Erythroblast (primary cell): Measurements from ENCODE around the gene SOX18.
A peak's percentile ranks its signal among the peaks of the same experiment; 100 is the strongest.
"Not testable (repeated sequence)": the region's sequence is repeated elsewhere in the genome, so short reads cannot be mapped to it uniquely, and the experiment has no call there.

Source experiments
- DNase-seq, 2 experiments: peaks; one replicate each; lab custom pipeline; 2025; lab: John Stamatoyannopoulos, UW
- GATA1 ChIP-seq: IDR thresholded peaks from 2 replicates; pipeline ENCODE4 v1.6.1; 2011; ENCODE audit warnings: low read depth, mild to moderate bottlenecking, control low read depth, low read length, moderate library complexity
- POLR2A ChIP-seq: IDR thresholded peaks from 2 replicates; pipeline ENCODE4 v1.6.1; 2011; ENCODE audit warnings: mild to moderate bottlenecking, low read length

Gene SOX18

GRCh38 chr20:64049060-64049877 lies at the start of gene SOX18:
Gene SOX18 (minus strand): TSS chr20:64049639. CDS start chr20:64049516, 123 bp downstream.
- DNase-seq = peak; percentile 16 to 35
- TF ChIP-seq POLR2A (no peak), GATA1 (no peak)

GRCh38 chr20:64098471-64099013 lies 49.1 kb upstream of the SOX18 start:
- TF ChIP-seq POLR2A (no peak), GATA1 (no peak)
- DNase-seq = no peak

- no peak for TF ChIP-seq GATA1
- no peak for TF ChIP-seq POLR2A
- DNase-seq = no peak
These were observed 47.1 kb upstream of the SOX18 start for GRCh38 chr20:64096535-64096934.

- DNase-seq = no peak
- no peak for TF ChIP-seq POLR2A
- TF ChIP-seq GATA1 = no peak
These were observed 46.5 kb upstream of the SOX18 start for GRCh38 chr20:64095927-64096326.

GRCh38 chr20:64095455-64095854 lies 46.0 kb upstream of the SOX18 start:
- TF ChIP-seq POLR2A = no peak
- no peak for TF ChIP-seq GATA1

GRCh38 chr20:64093013-64093503 lies 43.6 kb upstream of the SOX18 start:
- TF ChIP-seq POLR2A (no peak), GATA1 (no peak)
- DNase-seq = no peak

More at GRCh38 chr20:64095455-64095854, 46.0 kb upstream of the SOX18 start:
- no peak for DNase-seq

GRCh38 chr20:64092258-64093012 lies 43.0 kb upstream of the SOX18 start:
- TF ChIP-seq GATA1 (no peak), POLR2A (no peak)
- DNase-seq = no peak

- TF ChIP-seq POLR2A = no peak
- no peak for TF ChIP-seq GATA1
- DNase-seq = no peak
These were observed 42.3 kb upstream of the SOX18 start for GRCh38 chr20:64091770-64092169.

GRCh38 chr20:64091340-64091739 lies 41.9 kb upstream of the SOX18 start:
- TF ChIP-seq GATA1 (no peak), POLR2A (no peak)

GRCh38 chr20:64090165-64090564 lies 40.7 kb upstream of the SOX18 start:
- DNase-seq = no peak
- no peak for TF ChIP-seq GATA1
- no peak for TF ChIP-seq POLR2A

More at GRCh38 chr20:64091340-64091739, 41.9 kb upstream of the SOX18 start:
- no peak for DNase-seq

GRCh38 chr20:64088586-64088985 lies 39.1 kb upstream of the SOX18 start:
- DNase-seq = peak; percentile 20 to 22

- DNase-seq = not testable (repeated sequence)
These were observed 37.9 kb upstream of the SOX18 start for GRCh38 chr20:64087226-64087825.

- TF ChIP-seq GATA1 (no peak), POLR2A (no peak)
- no peak for DNase-seq
These were observed 37.4 kb upstream of the SOX18 start for GRCh38 chr20:64086801-64087200.
